Tibial artery (tissue), 4 donors: Measurements from ENCODE around the gene PUS7L.
A peak's percentile ranks its signal among the peaks of the same experiment; 100 is the strongest.
"Not testable (repeated sequence)": the region's sequence is repeated elsewhere in the genome, so short reads cannot be mapped to it uniquely, and the experiment has no call there.

Experiments
- DNase-seq, 2 donors: peaks; one replicate each; pipeline ENCODE4 v3.0.0-alpha.2; 2019
- H3K27ac ChIP-seq, 2 donors: fragments of 200-600 bp; sonication (generic) in 1 of 2; 1 replicate in 1 of 2; 2 replicates in 1 of 2; pipeline ENCODE4 v1.5.1; 2018 to 2019; ENCODE audit warnings: mild to moderate bottlenecking in 1 of 2
- H3K27me3 ChIP-seq, 2 donors: fragments of 200-600 bp; sonication (generic) in 1 of 2; one replicate each; pipeline versions ENCODE4 v1.5.1 to v1.6.0; 2016 to 2019
- H3K36me3 ChIP-seq, 3 donors: fragments of 200-600 bp; sonication (generic) in 2 of 3; one replicate each; pipeline ENCODE4 v1.5.1; 2016 to 2019; ENCODE audit warnings: mild to moderate bottlenecking in 2 of 3
- H3K4me1 ChIP-seq, 4 donors: fragments of 200-600 bp; sonication (generic) in 2 of 4; 1 replicate in 3 of 4; 2 replicates in 1 of 4; pipeline ENCODE4 v1.5.1; 2016 to 2019
- H3K4me3 ChIP-seq, 2 donors: fragments of 200-600 bp; sonication (generic) in 1 of 2; 1 replicate in 1 of 2; 2 replicates in 1 of 2; pipeline ENCODE4 v1.5.1; 2018 to 2019; ENCODE audit warnings: mild to moderate bottlenecking in 2 of 2
- H3K9me3 ChIP-seq, 3 donors: fragments of 200-600 bp; sonication (generic) in 1 of 3; one replicate each; pipeline ENCODE4 v1.5.1; 2016 to 2019
- intact Hi-C: fragments of 100-400 bp; cut with DNase I; formaldehyde crosslinking; loops from one replicate; pipeline ENCODE4 v1.15.0; 2023; ENCODE audit warnings: low total_unique reads
- TF ChIP-seq, protein P1 (sequence below), 2 experiments: fragments of 200-600 bp in 1 of 2; fragments of 450-650 bp in 1 of 2; IDR thresholded peaks; one replicate each; pipeline ENCODE4 v1.5.1; 2017 to 2019; ENCODE audit warnings: antibody characterized with exemption in 2 of 2, mild to moderate bottlenecking in 1 of 2, moderate library complexity in 1 of 2

Gene PUS7L

DNA sequence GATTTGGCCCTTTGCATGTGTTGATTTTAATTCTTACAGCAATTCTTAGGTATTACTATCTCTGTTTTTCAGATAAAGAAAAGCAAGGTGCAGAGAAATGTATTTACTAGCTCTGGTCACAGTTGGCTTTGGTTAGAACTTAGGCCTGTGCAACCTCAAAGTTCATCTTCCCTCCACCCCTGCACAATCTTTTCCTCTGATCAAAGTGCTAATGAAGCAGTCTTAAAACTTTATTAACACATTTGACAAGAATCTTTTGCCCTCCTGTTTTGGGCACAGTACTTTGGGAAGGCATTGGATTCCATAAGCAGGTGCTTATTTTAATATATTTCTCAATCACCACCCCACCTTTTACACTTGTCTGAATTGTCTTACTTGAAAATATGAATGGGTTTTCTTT, 2.9 kb upstream of the PUS7L start:
- no peak for DNase-seq
- no peaks in the 10 kb centered on the region for H3K27me3 ChIP-seq
- TF ChIP-seq, protein P1, sequence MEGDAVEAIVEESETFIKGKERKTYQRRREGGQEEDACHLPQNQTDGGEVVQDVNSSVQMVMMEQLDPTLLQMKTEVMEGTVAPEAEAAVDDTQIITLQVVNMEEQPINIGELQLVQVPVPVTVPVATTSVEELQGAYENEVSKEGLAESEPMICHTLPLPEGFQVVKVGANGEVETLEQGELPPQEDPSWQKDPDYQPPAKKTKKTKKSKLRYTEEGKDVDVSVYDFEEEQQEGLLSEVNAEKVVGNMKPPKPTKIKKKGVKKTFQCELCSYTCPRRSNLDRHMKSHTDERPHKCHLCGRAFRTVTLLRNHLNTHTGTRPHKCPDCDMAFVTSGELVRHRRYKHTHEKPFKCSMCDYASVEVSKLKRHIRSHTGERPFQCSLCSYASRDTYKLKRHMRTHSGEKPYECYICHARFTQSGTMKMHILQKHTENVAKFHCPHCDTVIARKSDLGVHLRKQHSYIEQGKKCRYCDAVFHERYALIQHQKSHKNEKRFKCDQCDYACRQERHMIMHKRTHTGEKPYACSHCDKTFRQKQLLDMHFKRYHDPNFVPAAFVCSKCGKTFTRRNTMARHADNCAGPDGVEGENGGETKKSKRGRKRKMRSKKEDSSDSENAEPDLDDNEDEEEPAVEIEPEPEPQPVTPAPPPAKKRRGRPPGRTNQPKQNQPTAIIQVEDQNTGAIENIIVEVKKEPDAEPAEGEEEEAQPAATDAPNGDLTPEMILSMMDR (IDR thresholded peaks at IDR 0.05) = no peak
- H3K4me1 ChIP-seq = peaks cover 0 to 26% (median 19%) of the 10 kb centered on the region in 4 donors
- peaks cover 0 to 8% (median 0%) of the 10 kb centered on the region in 3 donors for H3K36me3 ChIP-seq
- H3K27ac ChIP-seq = no peak overlapping the region
- no peaks in the 10 kb centered on the region for H3K9me3 ChIP-seq
- intact Hi-C loops = no loop called here
- H3K4me3 ChIP-seq = no peak overlapping the region

DNA sequence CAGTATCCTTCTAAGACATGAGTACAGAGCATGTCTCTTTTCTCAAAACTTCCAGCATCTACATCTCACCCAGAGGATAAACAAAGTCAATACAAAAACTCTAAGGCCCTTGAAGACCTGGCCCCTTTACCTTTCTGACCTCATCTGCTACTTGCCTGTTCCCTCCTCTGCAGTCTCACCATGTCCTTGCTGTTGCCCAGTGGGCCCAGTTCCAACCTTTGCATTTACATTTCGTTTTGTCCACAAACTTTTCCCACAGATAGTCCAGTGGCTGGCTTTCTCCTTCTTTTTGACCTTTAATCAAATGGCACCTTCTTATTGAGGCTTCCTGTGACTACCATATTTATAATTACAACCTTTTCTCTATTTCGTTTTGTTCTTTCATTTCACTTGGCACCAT, 1.8 kb upstream of the PUS7L start:
- H3K27me3 ChIP-seq = no peaks in the 10 kb centered on the region
- TF ChIP-seq, protein P1 (IDR thresholded peaks at IDR 0.05) = no peak
- intact Hi-C loops = no loop called here
- H3K4me1 ChIP-seq = peaks cover 0 to 26% (median 19%) of the 10 kb centered on the region in 4 donors
- DNase-seq = no peak
- H3K4me3 ChIP-seq = peak overlapping the region in 1 of 2 donors; percentile 90
- no peak overlapping the region for H3K27ac ChIP-seq
- H3K9me3 ChIP-seq = no peaks in the 10 kb centered on the region
- H3K36me3 ChIP-seq = peaks cover 0 to 8% (median 0%) of the 10 kb centered on the region in 3 donors

DNA sequence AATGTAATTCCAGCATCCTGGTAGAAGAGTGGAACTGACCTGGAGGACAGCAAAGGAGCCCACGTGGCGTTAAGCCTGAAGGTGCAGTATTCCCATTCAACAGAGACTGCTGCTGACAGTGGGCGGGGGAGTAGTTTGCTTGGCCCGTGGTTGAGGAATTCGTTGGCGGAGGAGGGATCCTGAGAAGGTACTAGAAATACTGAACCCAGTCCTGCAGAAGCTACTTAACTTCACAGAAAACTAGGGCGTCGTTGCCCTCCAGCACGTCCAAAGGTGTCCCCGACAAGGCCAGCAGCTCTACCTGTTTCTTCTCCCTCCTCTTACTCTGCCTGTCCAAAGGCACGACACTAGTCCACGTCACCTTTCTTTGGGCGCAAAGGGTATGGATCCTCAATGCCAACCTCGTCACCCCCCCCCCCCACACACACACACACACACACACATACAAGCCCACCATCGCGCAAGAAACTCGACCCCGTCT, 303 bp downstream of the PUS7L start:
- DNase-seq = peak; percentile 26 to 64
- H3K4me3 ChIP-seq = peak overlapping the region; percentile 68 to 90

DNA sequence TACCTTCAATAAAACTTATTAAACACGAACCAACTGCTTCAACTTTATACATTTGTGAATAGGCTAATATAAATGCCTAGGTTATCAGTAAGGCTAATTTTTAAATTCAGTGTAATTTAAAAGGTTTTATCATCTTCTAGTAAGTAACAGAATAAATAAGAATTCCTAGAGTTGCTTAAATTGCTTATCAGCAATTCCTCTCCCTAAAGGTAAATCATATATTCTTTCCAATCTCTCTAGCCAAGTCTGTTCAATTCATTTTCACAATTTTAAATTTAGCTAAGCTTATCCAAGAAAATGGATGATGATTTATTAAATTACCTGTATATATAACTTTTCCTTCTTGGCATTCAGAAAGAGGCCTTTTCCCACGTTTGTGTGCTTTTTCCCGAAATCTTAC, 4.6 kb downstream of the PUS7L start:
- H3K36me3 ChIP-seq = peaks cover 0 to 16% (median 7%) of the 10 kb centered on the region in 3 donors
- no peak overlapping the region for H3K4me3 ChIP-seq
- no peak overlapping the region for H3K27ac ChIP-seq
- H3K4me1 ChIP-seq = peaks cover 0 to 10% (median 4%) of the 10 kb centered on the region in 4 donors
- TF ChIP-seq, protein P1 (IDR thresholded peaks at IDR 0.05) = no peak
- H3K9me3 ChIP-seq = no peaks in the 10 kb centered on the region
- intact Hi-C loops = loop anchor here (10.0 kb wide), 1 partner anchor 51 kb away; the partner anchor contains the start of gene TWF1
- no peak for DNase-seq
- H3K27me3 ChIP-seq = no peaks in the 10 kb centered on the region

More for the DNA sequence above, 303 bp downstream of the PUS7L start:
- peaks cover 0 to 7% (median 0%) of the 10 kb centered on the region in 3 donors for H3K36me3 ChIP-seq
- H3K27ac ChIP-seq = peak overlapping the region; percentile 79 to 89
- intact Hi-C loops = loop anchor here (10.0 kb wide), 1 partner anchor 47 kb away; the partner anchor contains the start of gene TWF1
- TF ChIP-seq, protein P1 (IDR thresholded peaks at IDR 0.05) = no peak
- H3K9me3 ChIP-seq = no peaks in the 10 kb centered on the region
- no peaks in the 10 kb centered on the region for H3K27me3 ChIP-seq
- H3K4me1 ChIP-seq = peaks cover 0 to 26% (median 19%) of the 10 kb centered on the region in 4 donors

DNA sequence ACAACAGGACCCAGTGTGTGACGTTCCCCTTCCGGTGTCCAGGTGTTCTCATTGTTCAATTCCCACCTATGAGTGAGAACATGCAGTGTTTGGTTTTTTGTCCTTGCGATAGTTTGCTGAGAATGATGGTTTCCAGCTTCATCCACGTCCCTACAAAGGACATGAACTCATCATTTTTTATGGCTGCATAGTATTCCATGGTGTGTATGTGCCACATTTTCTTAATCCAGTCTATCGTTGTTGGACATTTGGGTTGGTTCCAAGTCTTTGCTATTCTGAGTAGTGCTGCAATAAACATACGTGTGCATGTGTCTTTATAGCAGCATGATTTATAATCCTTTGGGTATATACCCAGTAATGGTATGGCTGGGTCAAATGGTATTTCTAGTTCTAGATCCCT, 7.2 kb downstream of the PUS7L start:
- H3K36me3 ChIP-seq = peaks cover 0 to 16% (median 7%) of the 10 kb centered on the region in 3 donors
- intact Hi-C loops = loop anchor here (10.0 kb wide), 1 partner anchor 53 kb away; the partner anchor contains the start of gene TWF1
- not testable (repeated sequence) for H3K4me1 ChIP-seq

DNA sequence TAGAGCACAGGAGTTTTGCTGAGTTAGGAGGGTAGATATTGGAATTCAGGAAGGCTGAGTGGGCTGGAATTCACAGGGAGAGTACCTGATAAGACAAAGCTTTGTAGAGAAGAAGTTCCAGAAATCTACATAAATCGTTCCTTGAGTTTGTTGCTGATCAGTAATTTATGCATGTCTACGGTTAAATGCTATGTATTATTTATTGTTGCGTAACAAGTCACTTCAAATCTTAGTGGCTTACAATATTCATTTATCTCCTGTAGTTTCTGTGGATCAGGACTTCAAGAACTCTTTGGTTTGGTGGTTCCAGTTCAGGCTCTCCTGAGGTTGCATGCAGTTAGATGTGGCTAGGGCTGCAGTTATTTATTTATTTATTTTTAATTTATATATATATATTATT, 7.8 kb downstream of the PUS7L start:
- no peaks in the 10 kb centered on the region for H3K4me1 ChIP-seq
- intact Hi-C loops = loop anchor here (10.0 kb wide), 1 partner anchor 54 kb away; the partner anchor contains the start of gene TWF1
- DNase-seq = no peak
- H3K27me3 ChIP-seq = no peaks in the 10 kb centered on the region
- H3K27ac ChIP-seq = no peak overlapping the region
- TF ChIP-seq, protein P1 (IDR thresholded peaks at IDR 0.05) = no peak
- H3K36me3 ChIP-seq = peaks cover 0 to 16% (median 7%) of the 10 kb centered on the region in 3 donors
- H3K4me3 ChIP-seq = no peak overlapping the region
- no peaks in the 10 kb centered on the region for H3K9me3 ChIP-seq

More for the DNA sequence above, 7.2 kb downstream of the PUS7L start:
- not testable (repeated sequence) for DNase-seq, H3K9me3 ChIP-seq, H3K4me3 ChIP-seq, H3K27me3 ChIP-seq, H3K27ac ChIP-seq
